GM23248 (cell line): ENCODE measurements around the gene PRRG3. TPM values are rescaled to one million over a fixed set of nuclear protein-coding genes. Genes with fewer than 3 reads are reported as not detected.
"Not testable (repeated sequence)": the region's sequence is repeated elsewhere in the genome, so short reads cannot be mapped to it uniquely, and the experiment has no call there.

Source experiments
- DNase-seq: peaks from one replicate; pipeline ENCODE4 v3.0.0-alpha.2; 2015
- H2AFZ ChIP-seq: fragments of 200-600 bp; sonication (generic); 2 replicates; pipeline ENCODE4 v1.6.1; 2016; ENCODE audit warnings: antibody characterized with exemption
- H3F3A ChIP-seq: fragments of 200-600 bp; sonication (generic); 2 replicates; pipeline ENCODE4 v1.6.1; 2016; ENCODE audit warnings: mild to moderate bottlenecking, antibody characterized with exemption, mixed run types; ENCODE audit not compliant: insufficient read depth
- H3K27ac ChIP-seq: fragments of 200-600 bp; sonication (generic); 2 replicates; pipeline ENCODE4 v1.5.1; 2016; ENCODE audit warnings: mild to moderate bottlenecking
- H3K27me3 ChIP-seq: fragments of 200-600 bp; sonication (generic); replicated peaks from 2 replicates; pipeline ENCODE4 v1.6.1; 2016; ENCODE audit warnings: mild to moderate bottlenecking; ENCODE audit not compliant: insufficient read depth
- H3K36me3 ChIP-seq: fragments of 200-600 bp; sonication (generic); 2 replicates; pipeline ENCODE4 v1.6.1; 2016; ENCODE audit warnings: low read depth, mild to moderate bottlenecking
- H3K4me1 ChIP-seq: fragments of 200-600 bp; sonication (generic); 2 replicates; pipeline ENCODE4 v1.6.1; 2016; ENCODE audit warnings: mild to moderate bottlenecking; ENCODE audit not compliant: insufficient read depth
- H3K4me2 ChIP-seq: fragments of 200-600 bp; sonication (generic); one replicate; pipeline ENCODE4 v1.6.1; 2016; ENCODE audit warnings: mild to moderate bottlenecking; ENCODE audit not compliant: unreplicated experiment
- H3K4me3 ChIP-seq: fragments of 200-600 bp; sonication (generic); 2 replicates; pipeline ENCODE4 v1.5.1; 2016; ENCODE audit warnings: mild to moderate bottlenecking
- H3K79me2 ChIP-seq: fragments of 200-600 bp; sonication (generic); 2 replicates; pipeline ENCODE4 v1.6.1; 2016; ENCODE audit warnings: mild to moderate bottlenecking; ENCODE audit not compliant: insufficient read depth
- H3K9ac ChIP-seq: fragments of 200-600 bp; sonication (generic); 2 replicates; pipeline ENCODE4 v1.6.1; 2016; ENCODE audit warnings: mild to moderate bottlenecking
- H3K9me2 ChIP-seq: fragments of 200-600 bp; sonication (generic); 2 replicates; pipeline ENCODE4 v1.6.1; 2016; ENCODE audit warnings: mixed run types, mild to moderate bottlenecking, moderate library complexity; ENCODE audit not compliant: insufficient read depth
- H3K9me3 ChIP-seq: fragments of 200-600 bp; sonication (generic); one replicate; pipeline ENCODE4 v1.6.1; 2017; ENCODE audit warnings: low read depth
- H4K20me1 ChIP-seq: fragments of 200-600 bp; sonication (generic); 2 replicates; pipeline ENCODE4 v1.6.0; 2016; ENCODE audit not compliant: insufficient read depth
- EZH2 ChIP-seq: fragments of 200-600 bp; sonication (generic); IDR thresholded peaks from 2 replicates; pipeline ENCODE4 v1.6.1; 2018; ENCODE audit warnings: antibody characterized with exemption, mild to moderate bottlenecking; ENCODE audit not compliant: insufficient read depth, poor library complexity, severe bottlenecking
- EZH2phosphoT487 ChIP-seq: fragments of 200-600 bp; sonication (generic); IDR thresholded peaks from 2 replicates; pipeline ENCODE4 v1.6.1; 2018; ENCODE audit warnings: antibody characterized with exemption, moderate library complexity, mild to moderate bottlenecking, low read depth; ENCODE audit not compliant: insufficient read depth
- WGBS, 2 experiments: methylation state at CpG; one replicate each; pipeline ENCODE4 v1.1.6; 2015 to 2017; ENCODE audit warnings: low lambda C conversion rate in 2 of 2, low coverage in 1 of 2; ENCODE audit errors: missing lambda C conversion rate in 2 of 2; 5-methylcytosine and 5-hydroxymethylcytosine counted together
- in situ Hi-C: fragments of 300-500 bp; cut with MboI; formaldehyde crosslinking; loops from 2 replicates; pipeline ENCODE4 v1.15.0; 2020
- polyA plus RNA-seq: library from polyadenylated mRNA; unstranded; fragments of >200 nt; fragmentation: Nextera tagmentation; extraction: Ambion mirVana; gene quantifications from 2 replicates; pipeline ENCODE4 v1.2.1, GENCODE V29; 2016
- total RNA-seq: library from RNA; depleted of rRNA; stranded (reverse); fragments of >200 nt; shearing (Covaris generic); gene quantifications from 2 replicates; pipeline ENCODE4 v1.2.3, GENCODE V29; 2014

PRRG3 gene
- total and polyA plus RNA-seq, 2 experiments from 2014 or later: 0.21 TPM; not detected in 1

GRCh38 chrX:151695583-151696340 lies 504 bp downstream of the PRRG3 start:
- Histone ChIP-seq H2AFZ (no peak overlapping the region), H3K9ac (no peak overlapping the region), H3K27ac (no peak overlapping the region), H3K4me1 (peaks cover 15% of the 10 kb centered on the region; the same call in 1 of the 2 replicates), H3K9me3 (no peaks in the 10 kb centered on the region), H3F3A (0 out of 2 replicates have a peak, but pooled peaks cover 4% of the 10 kb centered on the region), H3K27me3 (no peaks in the 10 kb centered on the region), H3K36me3 (no peaks in the 10 kb centered on the region), H3K4me2 (no peak overlapping the region), H3K79me2 (no peaks in the 10 kb centered on the region), H3K4me3 (no peak overlapping the region), H4K20me1 (no peaks in the 10 kb centered on the region), H3K9me2 (no peaks in the 10 kb centered on the region)
- 11 to 18% methylated on average over 13 to 19 of the region's 19 CpGs for WGBS, 2 experiments
- TF ChIP-seq EZH2 (no peak), EZH2phosphoT487 (no peak)
- in situ Hi-C loops: no loop called here
- no peak for DNase-seq

- H3F3A ChIP-seq, H3K9me2 ChIP-seq, H3K36me3 ChIP-seq, in situ Hi-C loops, H4K20me1 ChIP-seq, H3K9me3 ChIP-seq, H3K79me2 ChIP-seq, H3K27me3 ChIP-seq: not testable (repeated sequence)
- peak overlapping the region; percentile 71 for H2AFZ ChIP-seq
- H3K27ac ChIP-seq: peak overlapping the region; percentile 85
- H3K9ac ChIP-seq: peak overlapping the region; percentile 65
- WGBS, 2 experiments: 3 to 5% methylated on average over 7 to 8 of the region's 8 CpGs
- peak overlapping the region; percentile 65 for H3K4me3 ChIP-seq
- DNase-seq: peak; percentile 41
- peak overlapping the region; percentile 83 for H3K4me2 ChIP-seq
- H3K4me1 ChIP-seq: peaks cover 15% of the 10 kb centered on the region
Observed at GRCh38 chrX:151697082-151697481, 1.8 kb downstream of the PRRG3 start.

GRCh38 chrX:151697522-151697921 lies 2.3 kb downstream of the PRRG3 start:
- DNase-seq: peak; percentile 92

GRCh38 chrX:151698485-151698884 lies 3.2 kb downstream of the PRRG3 start:
- Histone ChIP-seq H3K36me3 (no peaks in the 10 kb centered on the region), H3K79me2 (no peaks in the 10 kb centered on the region), H3K4me1 (peaks cover 24% of the 10 kb centered on the region), H3K9ac (no peak overlapping the region), H3K9me2 (no peaks in the 10 kb centered on the region), H4K20me1 (no peaks in the 10 kb centered on the region), H3K4me3 (no peak overlapping the region), H3K9me3 (no peaks in the 10 kb centered on the region), H3K27ac (no peak overlapping the region), H3K4me2 (no peak overlapping the region), H2AFZ (no peak overlapping the region), H3F3A (0 out of 2 replicates have a peak, but pooled peaks cover 4% of the 10 kb centered on the region), H3K27me3 (no peaks in the 10 kb centered on the region)
- in situ Hi-C loops: no loop called here
- DNase-seq: no peak
- TF ChIP-seq EZH2 (no peak), EZH2phosphoT487 (no peak)
- WGBS, 2 experiments: 79 to 83% methylated on average over 4 to 6 of the region's 6 CpGs

More at GRCh38 chrX:151697522-151697921, 2.3 kb downstream of the PRRG3 start:
- in situ Hi-C loops: no loop called here
- TF ChIP-seq EZH2phosphoT487: no peak
- no peak for TF ChIP-seq EZH2
- no peaks in the 10 kb centered on the region for H3K9me2 ChIP-seq
- H4K20me1 ChIP-seq: no peaks in the 10 kb centered on the region
- peak overlapping the region; percentile 83 for H3K4me2 ChIP-seq
- peak overlapping the region; percentile 65 for H3K9ac ChIP-seq
- peak overlapping the region; percentile 85 for H3K27ac ChIP-seq
- peaks cover 18% of the 10 kb centered on the region for H3K4me1 ChIP-seq
- H3K4me3 ChIP-seq: peak overlapping the region; percentile 65
- peak overlapping the region; percentile 71 for H2AFZ ChIP-seq
- 0% methylated on average over 4 of the region's 4 CpGs for WGBS, 2 experiments
- H3K36me3 ChIP-seq: no peaks in the 10 kb centered on the region
- no peaks in the 10 kb centered on the region for H3K9me3 ChIP-seq
- no peaks in the 10 kb centered on the region for H3K79me2 ChIP-seq
- H3K27me3 ChIP-seq: no peaks in the 10 kb centered on the region
- H3F3A ChIP-seq: 0 out of 2 replicates have a peak, but pooled peaks cover 4% of the 10 kb centered on the region
